Fibroblast of lung (primary cell): ENCODE data around the gene OR51E1. TPM values are rescaled to one million over a fixed set of nuclear protein-coding genes. Genes with fewer than 3 reads are reported as not detected.

Source experiments
- DNase-seq, 2 donors: peaks; one replicate each; pipeline versions ENCODE4 v3.0.0 to v3.0.0-alpha.2; 2010; ENCODE audit warnings: low read depth in 2 of 2
- H2AFZ ChIP-seq: 2 replicates; pipeline ENCODE4 v1.5.1; 2012; ENCODE audit warnings: low read length, control low read depth, inconsistent platforms
- H3K27ac ChIP-seq: 2 replicates; pipeline ENCODE4 v1.5.1; 2011; ENCODE audit warnings: low read length, control low read depth; ENCODE audit not compliant: insufficient read depth
- H3K27me3 ChIP-seq: 2 replicates; pipeline ENCODE4 v1.5.1; 2011; ENCODE audit warnings: mild to moderate bottlenecking, low read length; ENCODE audit not compliant: control insufficient read depth, insufficient read depth
- H3K36me3 ChIP-seq: 2 replicates; pipeline ENCODE4 v1.5.1; 2011; ENCODE audit warnings: low read length; ENCODE audit not compliant: control insufficient read depth, insufficient read depth
- H3K4me1 ChIP-seq: 2 replicates; pipeline ENCODE4 v1.5.1; 2011; ENCODE audit warnings: low read length; ENCODE audit not compliant: control insufficient read depth, insufficient read depth; ENCODE audit errors: extremely low read depth
- H3K4me2 ChIP-seq: 2 replicates; pipeline ENCODE4 v1.5.1; 2011; ENCODE audit warnings: low read length, control low read depth; ENCODE audit not compliant: insufficient read depth; ENCODE audit errors: extremely low read depth
- H3K4me3 ChIP-seq, 4 experiments: fragments of 200-600 bp in 1 of 4; sonication (generic) in 1 of 4; replicated peaks in 1 of 4; 2 replicates each; pipeline ENCODE4 v1.5.1; 2011 to 2016; ENCODE audit warnings: low read length in 4 of 4, low read depth in 3 of 4, mild to moderate bottlenecking in 3 of 4, control low read depth in 2 of 4, inconsistent platforms in 1 of 4, mixed read lengths in 1 of 4; ENCODE audit not compliant: insufficient read depth in 1 of 4; ENCODE audit errors: control extremely low read depth in 1 of 4
- H3K79me2 ChIP-seq: 2 replicates; pipeline ENCODE4 v1.5.1; 2012; ENCODE audit warnings: mild to moderate bottlenecking, low read length, inconsistent platforms; ENCODE audit not compliant: control insufficient read depth, insufficient read depth
- H3K9ac ChIP-seq: 2 replicates; pipeline ENCODE4 v1.5.1; 2011; ENCODE audit warnings: mild to moderate bottlenecking, low read length, control low read depth; ENCODE audit not compliant: insufficient read depth
- H3K9me3 ChIP-seq: 2 replicates; pipeline ENCODE4 v1.5.1; 2012; ENCODE audit warnings: low read depth, low read length; ENCODE audit not compliant: control insufficient read depth, insufficient read depth
- H4K20me1 ChIP-seq: 2 replicates; pipeline ENCODE4 v1.5.1; 2011; ENCODE audit warnings: low read length; ENCODE audit not compliant: control insufficient read depth, insufficient read depth; ENCODE audit errors: extremely low read depth
- EZH2 ChIP-seq: IDR thresholded peaks from 2 replicates; pipeline ENCODE4 v1.5.1; 2012; ENCODE audit warnings: low read length, control low read depth, mild to moderate bottlenecking; ENCODE audit errors: missing control alignments
- polyA plus RNA-seq, 2 donors: library from polyadenylated mRNA; depleted of rRNA in 1 of 2; stranded (reverse) in 1 of 2; unstranded in 1 of 2; fragments of >200 nt; gene quantifications; 2 replicates each; pipeline ENCODE4 v1.2.1, GENCODE V29; 2011 to 2012; ENCODE audit warnings: missing spikeins in 1 of 2
- total RNA-seq: library from RNA; depleted of rRNA; stranded (reverse); fragments of >200 nt; gene quantifications from 2 replicates; pipeline ENCODE4 v1.2.1, GENCODE V29; 2014
- TF ChIP-seq, protein P1 (sequence below), 2 donors: IDR thresholded peaks in 1 of 2; conservative IDR thresholded peaks in 1 of 2; 1 replicate in 1 of 2; 2 replicates in 1 of 2; pipeline ENCODE4 v1.5.1; 2011 to 2012; ENCODE audit warnings: low read length in 2 of 2, control low read depth in 1 of 2, inconsistent platforms in 1 of 2, low read depth in 1 of 2, mild to moderate bottlenecking in 1 of 2

OR51E1 gene
- total and polyA plus RNA-seq, 2 donors (not counting 1 experiment from before 2014, with no cell fraction given): not detected

- H3K27ac ChIP-seq: no peak overlapping the region
- TF ChIP-seq, protein P1, sequence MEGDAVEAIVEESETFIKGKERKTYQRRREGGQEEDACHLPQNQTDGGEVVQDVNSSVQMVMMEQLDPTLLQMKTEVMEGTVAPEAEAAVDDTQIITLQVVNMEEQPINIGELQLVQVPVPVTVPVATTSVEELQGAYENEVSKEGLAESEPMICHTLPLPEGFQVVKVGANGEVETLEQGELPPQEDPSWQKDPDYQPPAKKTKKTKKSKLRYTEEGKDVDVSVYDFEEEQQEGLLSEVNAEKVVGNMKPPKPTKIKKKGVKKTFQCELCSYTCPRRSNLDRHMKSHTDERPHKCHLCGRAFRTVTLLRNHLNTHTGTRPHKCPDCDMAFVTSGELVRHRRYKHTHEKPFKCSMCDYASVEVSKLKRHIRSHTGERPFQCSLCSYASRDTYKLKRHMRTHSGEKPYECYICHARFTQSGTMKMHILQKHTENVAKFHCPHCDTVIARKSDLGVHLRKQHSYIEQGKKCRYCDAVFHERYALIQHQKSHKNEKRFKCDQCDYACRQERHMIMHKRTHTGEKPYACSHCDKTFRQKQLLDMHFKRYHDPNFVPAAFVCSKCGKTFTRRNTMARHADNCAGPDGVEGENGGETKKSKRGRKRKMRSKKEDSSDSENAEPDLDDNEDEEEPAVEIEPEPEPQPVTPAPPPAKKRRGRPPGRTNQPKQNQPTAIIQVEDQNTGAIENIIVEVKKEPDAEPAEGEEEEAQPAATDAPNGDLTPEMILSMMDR (conservative IDR thresholded peaks at IDR 0.05 in 1 of 2, IDR thresholded peaks at IDR 0.05 in 1 of 2; ENCODE audit: low read depth in 1 of 2, low read length in 2 of 2): no peak
- TF ChIP-seq EZH2: no peak
- no peak overlapping the region for H3K4me2 ChIP-seq
Measured at GRCh38 chr11:4611986-4612385, 31.8 kb upstream of the OR51E1 start.

GRCh38 chr11:4615856-4616444 lies 27.8 kb upstream of the OR51E1 start:
- Histone ChIP-seq H3K27ac (no peak overlapping the region), H3K9me3 (no peaks in the 10 kb centered on the region), H2AFZ (no peak overlapping the region), H3K4me1 (no peaks in the 10 kb centered on the region), H3K36me3 (no peaks in the 10 kb centered on the region), H3K9ac (no peak overlapping the region), H3K27me3 (no peaks in the 10 kb centered on the region), H3K4me3 (no peak overlapping the region), H3K79me2 (no peaks in the 10 kb centered on the region), H4K20me1 (no peaks in the 10 kb centered on the region), H3K4me2 (no peak overlapping the region)
- no peak for DNase-seq
- no peak for TF ChIP-seq EZH2
- TF ChIP-seq, protein P1 (conservative IDR thresholded peaks at IDR 0.05 in 1 of 2, IDR thresholded peaks at IDR 0.05 in 1 of 2; ENCODE audit: low read depth in 1 of 2, low read length in 2 of 2): no peak

More at GRCh38 chr11:4611986-4612385, 31.8 kb upstream of the OR51E1 start:
- Histone ChIP-seq H3K36me3 (no peaks in the 10 kb centered on the region), H3K4me3 (no peak overlapping the region), H4K20me1 (no peaks in the 10 kb centered on the region), H3K79me2 (peaks cover 2% of the 10 kb centered on the region), H3K9me3 (no peaks in the 10 kb centered on the region), H3K4me1 (peaks cover under 1% of the 10 kb centered on the region), H3K9ac (no peak overlapping the region), H2AFZ (no peak overlapping the region), H3K27me3 (no peaks in the 10 kb centered on the region)
- no peak for DNase-seq

- no peak for TF ChIP-seq EZH2
- TF ChIP-seq, protein P1 (conservative IDR thresholded peaks at IDR 0.05 in 1 of 2, IDR thresholded peaks at IDR 0.05 in 1 of 2; ENCODE audit: low read depth in 1 of 2, low read length in 2 of 2): no peak
- Histone ChIP-seq H3K36me3 (no peaks in the 10 kb centered on the region), H3K27ac (no peak overlapping the region), H3K9me3 (no peaks in the 10 kb centered on the region), H2AFZ (no peak overlapping the region), H3K4me1 (no peaks in the 10 kb centered on the region), H3K27me3 (no peaks in the 10 kb centered on the region), H3K4me2 (no peak overlapping the region), H3K9ac (no peak overlapping the region), H3K79me2 (no peaks in the 10 kb centered on the region), H3K4me3 (no peak overlapping the region), H4K20me1 (no peaks in the 10 kb centered on the region)
- no peak for DNase-seq
Measured at GRCh38 chr11:4619514-4619913, 24.3 kb upstream of the OR51E1 start.
